Hepatocyte (in vitro differentiated cells): Measurements from ENCODE around the gene ABCA8. TPM values are rescaled to one million over a fixed set of nuclear protein-coding genes. Genes with fewer than 3 reads are reported as not detected.
A peak's percentile ranks its signal among the peaks of the same experiment; 100 is the strongest.

Source experiments
- DNase-seq: peaks from one replicate; pipeline ENCODE4 v3.0.0-alpha.2; 2016; ENCODE audit warnings: low spot score
- H2AFZ ChIP-seq: fragments of 200-600 bp; sonication (generic); 2 replicates; pipeline ENCODE4 v1.6.0; 2016; ENCODE audit warnings: antibody characterized with exemption, mild to moderate bottlenecking
- H3K27ac ChIP-seq: fragments of 200-600 bp; sonication (generic); 2 replicates; pipeline ENCODE4 v1.5.1; 2016; ENCODE audit warnings: mild to moderate bottlenecking
- H3K27me3 ChIP-seq: fragments of 200-600 bp; sonication (generic); 2 replicates; pipeline ENCODE4 v1.6.1; 2016
- H3K36me3 ChIP-seq: fragments of 200-600 bp; sonication (generic); replicated peaks from 2 replicates; pipeline ENCODE4 v1.5.1; 2016; ENCODE audit warnings: low read depth; ENCODE audit not compliant: insufficient read depth
- H3K4me1 ChIP-seq: fragments of 200-600 bp; sonication (generic); 2 replicates; pipeline ENCODE4 v1.5.1; 2016; ENCODE audit warnings: mild to moderate bottlenecking, moderate library complexity; ENCODE audit not compliant: insufficient read depth
- H3K4me2 ChIP-seq: fragments of 200-600 bp; sonication (generic); 2 replicates; pipeline ENCODE4 v1.6.0; 2016
- H3K4me3 ChIP-seq: fragments of 200-600 bp; sonication (generic); 2 replicates; pipeline ENCODE4 v1.5.1; 2016; ENCODE audit warnings: mild to moderate bottlenecking
- H3K79me2 ChIP-seq: fragments of 200-600 bp; sonication (generic); 2 replicates; pipeline ENCODE4 v1.6.0; 2017; ENCODE audit warnings: mild to moderate bottlenecking
- H3K9me2 ChIP-seq: fragments of 200-600 bp; sonication (generic); replicated peaks from 2 replicates; pipeline ENCODE4 v1.6.0; 2017; ENCODE audit warnings: mild to moderate bottlenecking; ENCODE audit not compliant: insufficient read depth
- H3K9me3 ChIP-seq: fragments of 200-600 bp; sonication (generic); 2 replicates; pipeline ENCODE4 v1.5.1; 2016; ENCODE audit warnings: low read depth, mild to moderate bottlenecking
- H4K20me1 ChIP-seq: fragments of 200-600 bp; sonication (generic); 2 replicates; pipeline ENCODE4 v1.6.0; 2016; ENCODE audit warnings: mild to moderate bottlenecking; ENCODE audit not compliant: insufficient read depth, poor library complexity, severe bottlenecking
- EZH2 ChIP-seq: fragments of 200-600 bp; sonication (generic); IDR thresholded peaks from 2 replicates; pipeline ENCODE4 v1.6.1; 2016; ENCODE audit warnings: antibody characterized with exemption, mild to moderate bottlenecking, borderline replicate concordance
- EZH2phosphoT487 ChIP-seq: fragments of 200-600 bp; sonication (generic); IDR thresholded peaks from one replicate; pipeline ENCODE4 v1.6.1; 2018; ENCODE audit warnings: antibody characterized with exemption, mild to moderate bottlenecking, low read depth, moderate library complexity; ENCODE audit not compliant: unreplicated experiment, severe bottlenecking
- WGBS: methylation state at CpG from one replicate; pipeline ENCODE4 v1.1.6; 2016; ENCODE audit warnings: low lambda C conversion rate; ENCODE audit errors: missing lambda C conversion rate; 5-methylcytosine and 5-hydroxymethylcytosine counted together
- polyA plus RNA-seq: library from polyadenylated mRNA; unstranded; fragments of >200 nt; fragmentation: Nextera tagmentation; extraction: Ambion mirVana; gene quantifications from 2 replicates; pipeline ENCODE4 v1.2.1, GENCODE V29; 2016
- total RNA-seq: library from RNA; depleted of rRNA; stranded (reverse); fragments of >200 nt; gene quantifications from 2 replicates; pipeline ENCODE4 v1.2.3, GENCODE V29; 2014
- TF ChIP-seq, protein P1 (sequence below): fragments of 200-600 bp; sonication (generic); IDR thresholded peaks from 2 replicates; pipeline ENCODE4 v1.5.1; 2016; ENCODE audit warnings: antibody characterized with exemption, mild to moderate bottlenecking; ENCODE audit not compliant: poor library complexity

Gene ABCA8
- total and polyA plus RNA-seq, 2 experiments from 2014 or later, result 2.1 to 6.0 TPM

DNA sequence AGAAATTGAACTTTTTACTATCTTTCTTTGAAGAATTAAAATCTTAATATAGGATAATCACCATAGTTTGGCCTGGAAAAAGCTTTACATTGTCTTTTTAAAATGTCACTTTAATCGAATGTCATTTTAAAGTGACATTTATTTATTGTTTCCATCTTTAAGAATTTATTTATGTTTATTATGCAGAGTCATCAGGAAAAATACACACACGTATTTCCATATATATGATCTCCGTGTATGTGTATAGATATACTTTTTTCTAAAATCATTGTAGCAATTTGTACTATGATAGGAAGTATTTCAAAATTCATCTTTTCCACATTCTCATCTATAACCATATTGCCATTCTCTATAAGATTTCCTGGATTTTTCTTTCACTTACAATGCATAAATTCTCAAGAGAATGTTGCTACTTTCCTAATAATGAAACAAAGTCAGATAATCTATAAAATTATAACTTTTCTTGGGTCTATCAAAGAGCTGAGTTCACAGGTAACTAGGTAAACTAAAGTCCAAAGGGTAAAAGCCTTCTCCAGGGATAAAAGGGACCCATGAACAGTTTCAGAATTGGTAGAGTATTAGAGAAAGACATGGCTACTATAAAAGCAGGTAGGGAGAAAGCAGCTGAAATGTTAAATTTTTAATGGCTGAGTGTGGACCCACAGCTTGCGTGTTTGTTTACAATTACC is 11.9 kb downstream of the ABCA8 start:
- Histone ChIP-seq H3K4me1 (no peaks in the 10 kb centered on the region), H3K4me2 (no peak overlapping the region), H3K4me3 (no peak overlapping the region), H3K9me3 (no peaks in the 10 kb centered on the region), H3K36me3 (no peaks in the 10 kb centered on the region), H4K20me1 (no peaks in the 10 kb centered on the region), H3K27ac (no peak overlapping the region), H3K79me2 (no peaks in the 10 kb centered on the region), H3K9me2 (no peaks in the 10 kb centered on the region), H2AFZ (no peak overlapping the region), H3K27me3 (no peaks in the 10 kb centered on the region)
- DNase-seq, result no peak
- TF ChIP-seq, protein P1, sequence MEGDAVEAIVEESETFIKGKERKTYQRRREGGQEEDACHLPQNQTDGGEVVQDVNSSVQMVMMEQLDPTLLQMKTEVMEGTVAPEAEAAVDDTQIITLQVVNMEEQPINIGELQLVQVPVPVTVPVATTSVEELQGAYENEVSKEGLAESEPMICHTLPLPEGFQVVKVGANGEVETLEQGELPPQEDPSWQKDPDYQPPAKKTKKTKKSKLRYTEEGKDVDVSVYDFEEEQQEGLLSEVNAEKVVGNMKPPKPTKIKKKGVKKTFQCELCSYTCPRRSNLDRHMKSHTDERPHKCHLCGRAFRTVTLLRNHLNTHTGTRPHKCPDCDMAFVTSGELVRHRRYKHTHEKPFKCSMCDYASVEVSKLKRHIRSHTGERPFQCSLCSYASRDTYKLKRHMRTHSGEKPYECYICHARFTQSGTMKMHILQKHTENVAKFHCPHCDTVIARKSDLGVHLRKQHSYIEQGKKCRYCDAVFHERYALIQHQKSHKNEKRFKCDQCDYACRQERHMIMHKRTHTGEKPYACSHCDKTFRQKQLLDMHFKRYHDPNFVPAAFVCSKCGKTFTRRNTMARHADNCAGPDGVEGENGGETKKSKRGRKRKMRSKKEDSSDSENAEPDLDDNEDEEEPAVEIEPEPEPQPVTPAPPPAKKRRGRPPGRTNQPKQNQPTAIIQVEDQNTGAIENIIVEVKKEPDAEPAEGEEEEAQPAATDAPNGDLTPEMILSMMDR, result no peak
- TF ChIP-seq EZH2 (no peak), EZH2phosphoT487 (no peak)
- WGBS, result 95% methylated on average over 4 of the region's 4 CpGs

DNA sequence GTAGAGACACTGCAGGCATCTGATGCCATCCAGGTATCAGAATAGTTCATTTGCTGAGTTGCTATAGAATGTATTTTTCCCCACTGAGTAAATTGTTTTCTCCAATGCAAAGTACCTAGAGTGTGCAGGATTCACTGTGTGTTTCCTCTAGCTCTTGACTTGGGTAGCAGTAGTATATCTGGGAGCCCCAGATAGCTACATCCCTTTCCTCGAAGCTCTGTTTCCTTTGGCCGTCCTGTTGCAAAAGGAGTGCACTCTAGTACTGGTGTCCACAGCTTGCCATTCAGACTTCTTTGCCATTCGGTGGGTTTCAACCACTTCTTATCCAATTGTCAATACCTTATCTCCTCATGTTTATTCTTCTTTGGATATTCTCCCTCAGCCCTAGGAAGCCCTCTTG is 12.8 kb downstream of the ABCA8 start:
- H3K36me3 ChIP-seq, result no peaks in the 10 kb centered on the region
- no peak overlapping the region for H3K4me3 ChIP-seq
- no peaks in the 10 kb centered on the region for H3K9me2 ChIP-seq
- H3K27me3 ChIP-seq, result no peaks in the 10 kb centered on the region
- H3K9me3 ChIP-seq, result no peaks in the 10 kb centered on the region
- no peaks in the 10 kb centered on the region for H4K20me1 ChIP-seq
- no peak overlapping the region for H3K4me2 ChIP-seq
- no peak overlapping the region for H2AFZ ChIP-seq
- DNase-seq, result no peak
- no peak overlapping the region for H3K27ac ChIP-seq
- H3K4me1 ChIP-seq, result no peaks in the 10 kb centered on the region
- 67% methylated on average over 3 of the region's 3 CpGs for WGBS
- no peak for TF ChIP-seq EZH2phosphoT487
- no peak for TF ChIP-seq EZH2
- TF ChIP-seq, protein P1, result no peak
- no peaks in the 10 kb centered on the region for H3K79me2 ChIP-seq

DNA sequence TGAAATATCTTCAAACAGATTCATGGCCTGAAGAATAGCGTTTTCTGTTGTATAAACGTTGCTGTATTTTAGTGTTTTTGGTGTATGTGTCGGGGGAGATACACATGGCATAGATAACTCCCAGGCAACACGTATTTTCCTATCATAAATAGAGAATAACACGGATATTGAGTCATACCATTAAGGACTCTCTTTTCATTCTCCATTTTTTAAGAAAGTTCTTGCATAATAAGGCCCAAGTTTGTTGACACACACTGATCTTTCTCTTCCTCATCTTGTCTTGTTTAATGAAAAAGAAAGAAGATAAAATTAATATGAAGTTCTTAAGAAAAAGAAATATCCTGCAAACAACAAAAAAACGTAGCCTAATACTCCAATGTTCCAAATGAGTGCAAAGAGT is 13.4 kb downstream of the ABCA8 start:
- Histone ChIP-seq H3K9me3 (no peaks in the 10 kb centered on the region), H3K27me3 (no peaks in the 10 kb centered on the region), H3K4me2 (no peak overlapping the region), H3K4me3 (no peak overlapping the region), H3K9me2 (no peaks in the 10 kb centered on the region), H3K36me3 (no peaks in the 10 kb centered on the region), H4K20me1 (no peaks in the 10 kb centered on the region), H3K27ac (no peak overlapping the region), H3K79me2 (no peaks in the 10 kb centered on the region), H2AFZ (peak overlapping the region; percentile 25), H3K4me1 (no peaks in the 10 kb centered on the region)
- TF ChIP-seq EZH2 (no peak), EZH2phosphoT487 (no peak)
- TF ChIP-seq, protein P1, result no peak
- WGBS, result 78% methylated on average over 6 of the region's 6 CpGs
- no peak for DNase-seq
